Measurements from ENCODE around the gene GTF3C4. TPM values are rescaled to one million over a fixed set of nuclear protein-coding genes. Genes with fewer than 3 reads are reported as not detected.
A peak's percentile ranks its signal among the peaks of the same experiment; 100 is the strongest.

Gene GTF3C4
- total and polyA plus RNA-seq, 12 donors, result 1.2 to 12.0 (median 9.8) TPM

GRCh38 chr9:132662152-132662945, 7.9 kb upstream of the GTF3C4 start:
- Histone ChIP-seq H3K36me3 (peaks cover 0 to 56% (median 21%) of the 10 kb centered on the region in 9 donors), H3K27ac (no peak overlapping the region), H3K4me3 (no peak overlapping the region), H3K9me3 (no peaks in the 10 kb centered on the region), H3K27me3 (no peaks in the 10 kb centered on the region), H3K4me1 (no peaks in the 10 kb centered on the region)
- DNase-seq (no peak), ATAC-seq (no peak)
- TF ChIP-seq CTCF (IDR thresholded peaks at IDR 0.05), result no peak
- WGBS, 2 donors, result 90 to 93% methylated on average over 12 of the region's 12 CpGs
- intact Hi-C loops (cut with DNase I), result no loop called here

- H3K4me1 ChIP-seq, result peaks cover 0 to 5% (median 0%) of the 10 kb centered on the region in 9 donors
- no peak for DNase-seq
- no peak for TF ChIP-seq CTCF (IDR thresholded peaks at IDR 0.05)
- ATAC-seq, result no peak
- H3K27me3 ChIP-seq, result no peaks in the 10 kb centered on the region
- peaks cover 0 to 49% (median 13%) of the 10 kb centered on the region in 9 donors for H3K36me3 ChIP-seq
- WGBS, 2 donors, result 71 to 74% methylated on average over 11 of the region's 11 CpGs
- H3K27ac ChIP-seq, result no peak overlapping the region
- intact Hi-C loops (cut with DNase I), result no loop called here
- no peak overlapping the region for H3K4me3 ChIP-seq
- no peaks in the 10 kb centered on the region for H3K9me3 ChIP-seq
Observed at GRCh38 chr9:132663117-132663516, 7.1 kb upstream of the GTF3C4 start.

GRCh38 chr9:132663851-132664250, 6.4 kb upstream of the GTF3C4 start:
- no peaks in the 10 kb centered on the region for H3K9me3 ChIP-seq
- TF ChIP-seq CTCF (IDR thresholded peaks at IDR 0.05), result no peak
- DNase-seq (no peak), ATAC-seq (no peak)
- 90 to 95% methylated on average over 2 of the region's 2 CpGs for WGBS, 2 donors
- no peak overlapping the region for H3K27ac ChIP-seq
- H3K4me3 ChIP-seq, result no peak overlapping the region
- no peaks in the 10 kb centered on the region for H3K27me3 ChIP-seq
- peaks cover 0 to 41% (median 13%) of the 10 kb centered on the region in 9 donors for H3K36me3 ChIP-seq
- H3K4me1 ChIP-seq, result peaks cover 0 to 7% (median 3%) of the 10 kb centered on the region in 9 donors
- intact Hi-C loops (cut with DNase I), result no loop called here

GRCh38 chr9:132669319-132669697, 956 bp upstream of the GTF3C4 start:
- peak in 1 of 2 donors; percentile 55 for DNase-seq
- Histone ChIP-seq H3K36me3 (peaks cover 0 to 4% (median 0%) of the 10 kb centered on the region in 9 donors), H3K4me1 (peaks cover 6 to 45% (median 30%) of the 10 kb centered on the region in 9 donors), H3K4me3 (peak overlapping the region; percentile 71 to 98 (median 86)), H3K27me3 (no peaks in the 10 kb centered on the region), H3K27ac (peak overlapping the region; percentile 93 to 99 (median 98)), H3K9me3 (no peaks in the 10 kb centered on the region)
- intact Hi-C loops (cut with DNase I), result no loop called here
- TF ChIP-seq CTCF (IDR thresholded peaks at IDR 0.05), result no peak
- ATAC-seq, result peak; percentile 34 to 61 (median 55)
- 0% methylated on average over 13 of the region's 13 CpGs for WGBS, 2 donors
